ENCODE results near the gene TXNL4A.

The TXNL4A gene

GRCh38 chr18:79934311-79935097 is 53.9 kb downstream of the TXNL4A start:
- peak; percentile 1 for DNase-seq

- no peak for DNase-seq
Observed at GRCh38 chr18:79933765-79934164, 54.6 kb downstream of the TXNL4A start.

GRCh38 chr18:79932907-79933306 is 55.5 kb downstream of the TXNL4A start:
- DNase-seq = no peak

GRCh38 chr18:79931475-79931874 is 56.9 kb downstream of the TXNL4A start:
- DNase-seq = peak; percentile 0

GRCh38 chr18:79930020-79930642 is 58.2 kb downstream of the TXNL4A start:
- DNase-seq = no peak

GRCh38 chr18:79928563-79928960 is 59.8 kb downstream of the TXNL4A start:
- no peak for DNase-seq

- peak; percentile 1 for DNase-seq
Observed at GRCh38 chr18:79927607-79928562, 60.5 kb downstream of the TXNL4A start.

- DNase-seq = peak; percentile 1
Observed at GRCh38 chr18:79926715-79927606, 61.4 kb downstream of the TXNL4A start.

- no peak for DNase-seq
Observed at GRCh38 chr18:79926306-79926705, 62.1 kb downstream of the TXNL4A start.

GRCh38 chr18:79924814-79925731 is 63.3 kb downstream of the TXNL4A start:
- DNase-seq = peak; percentile 0

GRCh38 chr18:79923896-79924585 is 64.3 kb downstream of the TXNL4A start:
- DNase-seq = peak; percentile 1

GRCh38 chr18:79922971-79923411 is 65.4 kb downstream of the TXNL4A start:
- DNase-seq = peak; percentile 2

GRCh38 chr18:79921984-79922965 is 66.1 kb downstream of the TXNL4A start:
- peak; percentile 1 for DNase-seq
